NOMO-1 treated with dmso at 0.1 percent for 144 hours (cell line): ENCODE data around the gene ATP8B4.

Source experiments
- DNase-seq: peaks from one replicate; lab custom pipeline; 2025; ENCODE audit not compliant: unreplicated experiment; lab: John Stamatoyannopoulos, UW

ATP8B4 gene

DNA sequence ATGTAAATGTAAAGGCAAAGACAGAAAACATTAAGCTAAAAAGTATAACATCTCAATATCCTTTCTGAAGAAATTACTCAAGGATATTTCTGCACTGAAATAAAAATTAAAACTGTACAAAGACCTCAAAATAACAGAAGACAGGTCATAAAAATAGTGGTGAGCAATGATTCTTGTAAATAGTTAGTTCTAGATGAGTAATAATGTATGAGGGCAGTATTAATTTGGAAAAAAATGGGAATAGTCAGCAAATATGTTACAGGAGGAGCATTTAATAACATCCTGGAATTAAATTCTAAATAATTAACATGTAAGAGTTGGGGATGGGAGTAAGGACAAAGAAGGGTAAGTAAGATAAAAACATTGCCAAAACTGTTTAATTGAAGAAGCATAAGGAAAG lies 250.7 kb downstream of the ATP8B4 start:
- no peak for DNase-seq

DNA sequence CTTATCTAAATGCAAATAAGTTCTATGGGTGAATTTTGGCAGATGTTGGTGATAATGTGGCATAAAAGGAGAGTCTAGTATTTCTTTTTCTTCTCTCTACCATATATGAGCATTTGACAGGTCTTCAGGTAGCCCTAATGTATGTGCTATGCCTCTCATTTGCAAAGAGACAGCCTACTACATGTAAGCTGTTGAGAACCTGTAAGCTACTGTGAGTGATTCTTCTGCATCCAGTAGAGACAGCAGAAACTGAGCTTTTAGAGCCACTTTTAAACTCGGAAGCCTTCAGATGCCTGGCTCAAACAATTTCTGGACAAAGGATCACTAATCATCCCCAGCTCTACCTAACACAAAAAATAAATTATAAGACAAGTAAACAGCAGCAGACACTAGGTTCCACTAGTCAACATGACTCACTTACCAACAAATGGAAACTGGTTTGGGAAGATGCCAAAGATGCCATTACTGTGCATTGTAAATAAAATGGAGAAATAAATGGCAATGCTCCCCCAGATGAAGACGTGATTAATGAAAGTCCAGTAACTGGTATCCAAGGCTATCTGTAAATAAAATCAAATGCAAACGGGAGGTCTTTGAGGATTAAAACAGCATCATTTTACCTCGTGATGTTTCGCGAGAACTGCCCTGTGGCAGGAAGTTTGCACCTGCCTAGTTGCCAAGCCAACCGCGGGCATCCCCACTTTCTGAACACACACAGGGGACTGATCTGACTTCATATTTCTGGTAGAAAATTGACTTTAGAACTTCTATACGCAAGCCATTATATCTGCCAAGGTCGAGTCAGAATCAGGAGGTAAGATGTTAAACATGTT lies 252.9 kb downstream of the ATP8B4 start:
- no peak for DNase-seq

DNA sequence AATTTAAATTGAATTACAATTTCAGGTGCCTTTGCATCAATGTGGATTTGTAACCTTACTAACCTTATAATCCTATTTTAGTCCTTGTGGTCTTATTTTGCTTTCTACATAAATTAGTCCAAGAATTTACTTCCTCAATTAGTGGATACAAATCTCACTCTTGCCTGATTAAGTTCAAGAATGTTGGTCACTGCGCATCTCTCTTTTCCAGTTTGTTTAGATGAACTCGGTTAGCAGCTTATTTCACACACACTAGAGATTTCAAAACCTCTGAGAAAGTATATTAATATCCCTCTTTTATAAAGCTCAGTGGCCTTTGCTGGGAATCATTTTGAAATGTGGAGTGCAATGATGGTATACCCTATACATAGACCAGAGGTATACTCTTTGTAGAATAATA lies 254.8 kb downstream of the ATP8B4 start:
- DNase-seq: no peak

DNA sequence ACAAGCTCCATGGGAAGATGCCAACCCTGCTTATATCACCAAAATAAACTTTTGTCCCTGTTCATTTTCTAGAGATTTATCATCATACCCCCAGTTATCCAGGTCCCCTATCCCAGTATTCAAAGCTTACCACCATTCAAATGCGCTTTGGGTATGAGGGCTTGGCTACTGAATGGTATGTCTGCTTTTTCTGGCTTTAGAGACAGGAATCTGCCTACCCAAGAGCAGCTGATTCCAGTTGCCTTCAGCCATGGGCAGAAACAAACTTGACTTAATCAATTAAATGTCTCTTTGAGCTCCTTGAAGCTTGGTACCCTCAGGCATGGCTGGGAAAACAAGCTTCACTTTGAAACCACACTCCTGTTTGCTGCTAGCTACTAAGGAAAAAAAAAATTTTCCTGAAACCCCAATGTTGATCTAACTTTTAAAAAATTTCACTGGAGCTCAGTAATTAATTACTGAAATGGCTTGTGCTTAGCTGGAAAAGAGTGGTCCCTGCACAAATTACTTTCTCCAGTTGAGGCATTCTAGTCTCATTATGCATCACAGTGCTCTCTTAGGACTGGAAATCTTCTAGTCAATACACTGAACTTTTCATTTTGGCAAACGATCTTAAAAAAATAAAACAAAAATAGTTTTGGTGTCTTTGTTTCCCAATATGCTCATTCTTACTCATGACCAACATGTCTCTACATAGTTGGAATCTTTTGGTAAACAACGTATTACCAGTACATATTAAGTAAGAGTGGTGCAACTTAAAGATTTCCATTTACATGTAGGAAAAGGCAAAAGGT lies 255.4 kb downstream of the ATP8B4 start:
- DNase-seq: no peak

DNA sequence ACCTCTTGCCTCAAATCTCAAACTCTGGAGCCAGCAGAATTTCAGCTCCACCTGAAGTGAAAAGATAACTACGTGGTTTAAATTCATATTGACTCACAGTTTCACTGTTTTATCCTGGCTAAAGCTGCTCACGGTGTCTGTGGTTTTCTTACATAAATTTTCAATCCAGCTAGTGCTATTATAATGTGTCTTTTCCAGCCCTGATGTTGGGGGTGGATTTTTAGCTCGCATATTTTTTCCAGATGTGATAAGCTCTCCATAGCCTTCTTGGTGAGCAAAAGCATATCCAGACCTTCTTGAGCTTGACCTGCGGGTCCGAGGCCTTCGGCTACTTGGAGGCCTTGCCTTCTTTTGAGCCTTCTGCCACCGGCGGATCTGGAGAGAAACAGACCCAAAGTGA lies 258.9 kb downstream of the ATP8B4 start:
- no peak for DNase-seq

DNA sequence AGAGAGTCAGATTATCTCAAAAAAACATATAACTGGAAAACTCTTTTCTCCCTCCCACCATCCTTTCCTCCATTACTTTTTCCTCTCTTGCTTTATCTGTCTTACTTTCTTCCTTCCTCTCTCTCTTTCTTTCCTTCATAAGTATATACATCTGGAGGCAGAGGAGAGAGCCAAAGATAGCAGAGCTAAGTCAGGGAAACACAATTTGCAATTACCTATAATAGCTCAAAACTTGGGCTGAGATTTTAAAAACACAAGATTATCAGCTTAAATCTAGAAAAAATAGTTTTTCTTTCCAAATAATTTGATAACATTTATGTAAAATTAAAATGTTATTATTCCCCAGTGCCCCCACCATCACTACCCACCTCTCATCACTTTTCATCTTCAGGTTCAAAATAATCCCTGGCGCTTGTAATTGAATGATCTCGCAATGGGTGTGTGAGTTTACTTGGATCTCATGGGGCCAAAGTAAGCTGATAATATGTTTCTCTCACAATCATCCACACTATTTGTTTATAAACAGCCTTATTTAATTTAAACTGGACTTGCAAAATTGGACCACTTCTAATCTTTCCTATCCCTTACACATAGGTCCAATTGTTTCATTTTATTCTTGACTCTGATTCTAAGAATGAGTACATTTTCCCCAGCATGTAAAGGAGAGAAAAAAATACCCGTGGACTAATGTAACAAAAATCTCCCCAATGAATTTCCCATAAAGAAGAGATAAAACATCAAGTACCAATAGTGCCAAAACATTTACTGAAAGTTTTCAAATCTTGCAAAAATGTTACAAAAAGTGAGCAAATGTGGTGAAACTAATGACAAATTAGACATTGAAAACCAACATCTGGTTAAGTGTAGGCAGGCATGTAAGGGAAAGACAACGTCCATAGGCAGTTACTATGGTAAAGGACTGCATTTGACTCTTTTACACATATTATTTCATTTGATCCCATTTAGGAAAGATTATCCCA lies 261.2 kb downstream of the ATP8B4 start:
- no peak for DNase-seq

DNA sequence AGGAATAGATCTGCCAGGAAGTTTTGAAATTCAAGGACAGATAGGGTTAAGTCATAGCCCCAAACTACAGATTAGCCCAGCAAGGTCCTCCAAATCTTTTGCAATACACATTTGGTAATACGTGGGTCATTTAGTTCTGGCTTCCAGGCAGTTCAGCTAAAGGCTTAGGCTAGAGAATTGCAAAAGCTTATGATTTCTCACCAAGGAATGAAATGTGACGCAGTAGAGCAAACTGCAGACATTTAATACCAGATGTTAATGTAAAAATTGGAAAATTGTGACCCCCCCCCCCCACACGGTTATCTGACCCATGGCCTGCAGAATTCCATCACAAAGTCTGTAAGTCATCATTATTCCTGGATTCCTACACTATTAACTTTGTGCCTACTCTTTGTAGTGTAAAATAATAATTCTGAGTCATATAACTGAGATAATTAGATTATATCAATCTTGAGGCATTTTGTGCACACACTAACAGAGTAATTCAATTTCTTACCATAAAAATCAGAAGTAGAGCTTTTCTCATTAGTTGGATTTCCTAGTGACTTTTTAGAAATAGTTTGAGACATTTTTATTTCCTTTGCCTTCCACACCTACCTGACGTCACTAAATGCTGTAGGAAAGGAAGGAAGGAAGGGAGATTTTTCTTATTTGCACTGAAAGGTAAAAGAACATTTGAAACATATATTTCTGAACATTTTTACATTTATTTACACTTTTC lies 263.0 kb downstream of the ATP8B4 start:
- no peak for DNase-seq

DNA sequence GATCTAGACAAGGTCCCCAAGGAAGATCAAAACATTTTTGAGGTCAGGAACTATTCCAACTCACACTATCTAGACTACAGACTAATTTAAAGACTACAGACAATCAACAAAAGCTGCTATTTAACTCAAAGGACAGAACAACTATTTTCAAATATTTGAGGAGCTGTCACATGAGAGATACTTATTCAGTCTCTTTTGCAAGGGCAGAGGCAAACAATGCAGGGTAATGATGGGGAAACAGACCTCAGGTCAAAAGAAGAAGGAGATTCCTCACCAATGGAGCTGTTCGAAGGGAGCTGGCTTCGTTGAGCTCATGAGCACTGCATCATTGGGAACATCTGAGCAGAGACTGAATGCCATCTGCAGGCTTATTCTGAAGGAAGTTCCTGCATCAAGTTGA lies 266.3 kb downstream of the ATP8B4 start:
- no peak for DNase-seq

DNA sequence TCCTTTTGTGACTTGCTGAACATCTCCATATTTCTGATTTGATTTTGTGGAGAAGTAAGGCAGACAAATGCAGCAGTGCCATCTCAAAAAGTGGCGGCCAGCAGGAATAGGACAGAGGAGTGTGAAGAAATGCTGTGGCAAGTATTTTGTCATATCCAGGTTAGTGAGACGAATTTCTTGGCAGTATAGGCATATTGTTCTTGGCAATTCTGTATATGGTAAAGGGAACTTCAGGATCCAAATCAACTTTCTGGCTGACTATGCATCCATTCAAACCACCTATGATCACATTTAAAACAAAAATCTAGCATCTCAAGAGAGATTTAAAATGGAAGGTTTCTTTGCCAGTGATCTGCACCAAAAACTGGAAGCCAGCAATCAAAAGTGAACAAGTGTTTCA lies 270.2 kb downstream of the ATP8B4 start:
- DNase-seq: no peak

DNA sequence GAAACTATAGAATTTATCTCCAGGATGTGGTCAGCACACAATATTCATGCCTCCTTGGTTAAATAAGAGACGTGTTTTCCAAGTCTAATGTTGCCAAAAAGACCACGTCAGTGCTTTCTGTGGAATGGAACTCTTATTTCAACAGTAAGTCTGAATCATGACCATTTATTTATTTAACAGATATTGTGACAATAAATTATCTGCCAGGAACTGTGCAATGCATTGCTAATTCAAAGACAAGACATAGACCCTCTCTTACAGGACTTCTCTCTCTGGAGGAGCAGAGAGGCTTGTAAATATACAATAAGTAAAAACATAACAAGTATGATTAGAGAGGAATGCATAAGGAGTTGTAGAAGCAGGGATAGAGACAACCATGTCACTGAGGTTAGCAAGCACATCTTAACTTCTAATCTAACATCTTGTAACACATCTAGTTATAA lies 270.7 kb downstream of the ATP8B4 start:
- DNase-seq: no peak

DNA sequence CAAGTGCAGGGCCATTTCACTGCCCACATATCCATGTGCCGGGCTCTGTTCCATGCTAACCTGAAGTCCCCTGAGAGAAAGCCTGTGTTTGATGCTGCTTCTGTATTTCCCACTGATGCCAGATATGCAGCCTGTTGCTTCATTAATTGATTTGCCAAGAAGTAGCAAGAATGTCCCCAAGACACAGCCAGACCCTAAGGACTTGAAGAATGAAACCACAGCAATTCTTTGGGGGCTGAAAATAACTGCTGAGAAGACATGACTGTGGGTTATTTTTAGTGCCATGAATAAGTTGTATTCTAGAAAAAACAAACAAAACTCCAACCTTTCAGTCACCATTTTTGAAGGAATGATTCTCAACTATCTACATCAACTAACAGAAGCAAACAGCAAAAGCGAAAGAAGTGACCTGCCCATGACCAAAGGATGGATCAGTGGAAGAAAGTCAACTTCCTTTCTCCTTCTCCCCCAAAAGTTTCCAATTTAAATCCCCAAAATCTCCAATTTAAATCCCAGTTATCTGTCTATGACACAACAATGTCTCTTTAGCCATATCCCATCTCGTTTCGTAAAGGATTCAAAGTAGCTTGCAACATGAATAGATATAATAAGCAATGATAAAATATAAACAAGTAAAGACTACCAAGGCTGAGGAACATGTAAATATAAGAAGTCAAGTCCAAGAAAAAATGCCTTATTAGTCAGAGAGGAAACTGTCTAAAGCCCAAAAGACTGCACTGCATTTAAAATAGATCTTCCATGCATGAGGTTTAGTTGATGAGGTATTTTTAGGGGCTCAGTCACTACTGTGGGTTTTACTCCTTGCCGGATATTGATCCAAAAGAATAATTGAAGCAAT lies 271.4 kb downstream of the ATP8B4 start:
- no peak for DNase-seq

DNA sequence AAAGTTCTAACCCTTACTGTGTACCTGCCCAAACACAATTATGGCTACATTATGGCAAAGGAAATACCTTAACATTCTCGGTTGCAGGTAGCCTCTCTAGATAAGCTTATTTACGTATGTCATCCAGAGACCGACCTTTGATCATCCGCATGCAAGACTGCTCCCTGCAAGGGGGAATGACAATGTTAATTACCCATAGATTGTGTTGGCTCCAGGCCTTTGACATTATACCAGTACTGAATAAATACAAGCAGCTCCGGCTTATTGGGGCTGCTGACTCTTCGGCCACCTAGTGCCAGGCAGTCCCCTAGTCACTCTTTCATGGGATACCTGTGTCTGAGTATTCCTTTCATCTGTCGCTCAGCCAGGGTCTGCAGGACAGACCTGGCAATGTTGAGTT lies 274.6 kb downstream of the ATP8B4 start:
- no peak for DNase-seq

DNA sequence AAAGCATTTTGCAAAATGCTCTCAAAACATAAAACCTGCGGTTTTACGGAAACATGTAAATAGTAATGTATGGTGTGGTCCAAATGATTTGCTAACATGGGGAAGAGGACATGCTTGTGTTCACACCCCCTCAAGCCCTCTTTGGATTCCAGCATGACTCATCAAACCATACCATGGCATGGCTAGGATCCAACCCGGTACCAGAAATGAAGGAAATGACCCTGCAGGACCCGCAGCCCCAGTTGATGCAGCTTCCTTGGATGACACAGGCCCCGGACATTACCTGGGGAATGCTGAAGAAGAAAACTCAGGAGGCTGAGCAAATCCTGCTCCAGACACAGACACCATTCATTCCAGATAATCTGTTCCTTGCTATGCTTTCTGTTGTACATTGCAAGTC lies 275.3 kb downstream of the ATP8B4 start:
- no peak for DNase-seq

DNA sequence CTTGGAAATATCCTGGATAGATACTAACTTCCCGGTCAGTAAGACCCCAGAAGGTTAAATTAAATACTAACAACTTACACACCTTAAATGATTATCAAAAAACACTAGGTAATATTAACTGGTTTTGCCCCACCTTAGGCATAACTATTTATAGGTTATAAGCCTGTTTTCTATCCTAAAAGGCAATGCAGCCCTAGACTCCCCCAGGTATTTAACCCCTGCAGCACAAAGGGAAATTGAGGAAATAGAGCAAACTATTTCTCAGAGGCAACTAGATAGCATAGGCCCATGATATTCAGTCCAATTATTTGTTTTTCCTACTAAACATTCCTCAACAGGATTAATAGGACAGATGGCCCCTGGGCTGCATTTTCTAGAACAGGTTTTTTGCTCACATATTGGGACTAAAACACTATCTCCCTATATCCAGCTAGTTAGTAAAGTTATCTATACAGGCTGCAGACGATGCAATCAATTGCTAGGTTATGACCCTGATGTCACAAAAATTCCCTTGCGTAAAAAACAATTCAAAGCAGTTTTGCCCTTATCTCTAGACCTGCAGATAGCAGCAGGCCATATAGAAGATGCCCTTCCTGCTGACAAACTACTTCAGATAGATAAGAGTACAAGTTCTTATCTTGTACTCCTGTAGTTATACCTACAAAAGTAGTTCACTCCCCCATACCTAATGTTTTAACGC lies 276.9 kb downstream of the ATP8B4 start:
- DNase-seq: no peak

DNA sequence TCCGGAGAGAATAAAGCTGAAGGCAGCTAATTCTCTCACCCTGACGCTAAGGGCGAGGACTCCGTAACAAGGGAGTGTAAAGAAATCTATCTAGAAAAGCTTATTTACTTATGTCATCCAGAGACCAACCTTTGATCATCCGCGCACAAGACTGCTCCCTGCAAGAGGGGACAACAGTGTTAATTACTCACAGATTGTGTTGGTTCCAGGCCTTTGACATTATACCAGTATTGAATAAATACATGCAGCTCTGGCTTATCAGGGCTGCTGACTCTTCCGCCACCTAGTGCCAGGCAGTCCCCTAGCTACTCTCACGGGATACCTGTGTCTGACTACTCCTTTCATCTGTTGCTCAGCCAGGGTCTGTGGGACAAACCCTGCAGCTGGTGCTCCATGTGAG lies 286.5 kb downstream of the ATP8B4 start:
- DNase-seq: no peak

DNA sequence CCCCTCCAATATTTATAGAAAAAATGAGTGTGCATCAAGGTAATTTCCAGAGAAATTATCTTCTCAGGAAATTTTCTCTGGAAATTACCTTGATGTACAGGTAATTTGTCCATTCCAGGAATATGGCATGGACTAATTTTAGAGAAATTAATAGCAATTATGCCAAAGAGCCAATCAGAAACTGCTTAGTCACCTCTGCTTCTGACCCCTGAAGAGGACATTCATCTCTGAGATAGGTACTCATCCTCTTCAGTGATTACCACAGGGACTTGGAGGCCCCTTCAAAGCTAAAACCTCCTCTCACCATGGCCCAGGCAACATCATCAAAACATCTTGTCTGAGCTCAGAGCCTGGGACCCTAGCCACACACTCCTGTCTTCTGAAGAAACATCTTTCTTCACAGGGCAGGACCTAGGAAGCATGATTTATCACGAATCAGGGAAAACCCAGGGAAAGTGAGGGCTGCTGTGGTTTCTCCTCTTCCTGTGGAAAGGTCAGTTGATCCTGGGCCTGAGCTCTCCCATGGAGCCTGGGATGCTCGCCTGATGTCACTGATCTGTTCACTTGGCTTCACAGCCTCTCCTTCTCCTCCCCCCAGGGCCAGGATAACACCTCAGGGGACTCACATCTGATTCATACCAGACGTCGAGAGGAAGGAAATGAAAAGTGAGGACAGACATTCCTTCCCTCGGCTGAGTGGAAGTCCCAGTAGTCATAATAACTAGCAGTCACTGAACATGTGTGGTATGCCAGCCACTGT lies 287.6 kb downstream of the ATP8B4 start:
- DNase-seq: no peak

DNA sequence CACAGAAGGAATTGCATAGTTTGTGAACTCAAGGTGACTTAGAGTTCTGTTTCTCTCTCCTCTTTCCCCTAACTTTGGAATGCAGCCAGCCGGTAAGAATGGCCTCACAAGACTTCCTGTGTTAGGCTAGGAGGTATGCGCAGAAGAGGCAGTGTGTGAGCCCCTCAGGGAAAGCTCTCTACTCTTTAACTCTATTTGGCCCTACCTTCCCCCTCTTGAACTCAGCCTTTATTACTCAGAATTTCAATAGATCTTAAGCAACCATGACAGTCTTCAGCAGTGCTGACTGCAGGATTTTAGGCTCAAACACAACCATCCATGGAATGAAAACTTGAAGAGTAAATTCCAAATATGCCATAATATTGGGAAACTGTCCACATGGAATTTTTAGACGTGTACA lies 288.6 kb downstream of the ATP8B4 start:
- DNase-seq: no peak

DNA sequence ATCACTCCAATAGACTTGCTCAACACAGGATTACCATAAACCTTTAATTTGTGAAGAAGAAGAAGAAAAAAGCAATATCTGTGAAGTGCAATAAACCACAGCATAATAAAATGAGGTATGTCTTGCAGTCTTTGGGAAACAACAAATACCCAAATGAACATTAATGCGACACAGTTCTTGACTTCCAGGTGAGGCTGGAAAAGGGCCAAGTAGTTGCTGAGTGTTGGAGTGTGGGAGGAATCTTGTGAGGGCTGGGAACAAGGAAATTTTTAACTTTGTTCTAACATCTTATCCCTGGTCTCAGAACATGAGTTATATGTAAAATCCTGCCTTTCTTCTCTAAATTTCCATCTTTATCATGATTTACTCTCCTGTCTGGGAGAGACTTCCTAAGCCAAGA lies 291.7 kb downstream of the ATP8B4 start:
- DNase-seq: no peak
